Natural killer cell (primary cell): ENCODE results near the gene USH2A. TPM values are rescaled to one million over a fixed set of nuclear protein-coding genes. Genes with fewer than 3 reads are reported as not detected.

Source experiments
- ATAC-seq, 3 donors: fragments of 150-1000 bp in 2 of 3; fragments of 200-7000 bp in 1 of 3; cut with Tn5 transposase; 1 replicate in 1 of 3; 2 replicates in 2 of 3; pipeline ENCODE4 v1.10.0; 2021; ENCODE audit warnings: mild to moderate bottlenecking in 2 of 3, moderate library complexity in 2 of 3
- DNase-seq, 2 donors: peaks; one replicate each; pipeline versions ENCODE4 v3.0.0 to v3.0.0-alpha.2; 2013 to 2021; ENCODE audit warnings: mixed read lengths in 1 of 2
- H3K27ac ChIP-seq: one replicate; pipeline ENCODE4 v1.5.1; 2013; ENCODE audit warnings: mild to moderate bottlenecking, low read length
- H3K27me3 ChIP-seq: one replicate; pipeline ENCODE4 v1.6.1; 2013; ENCODE audit warnings: low read length; ENCODE audit not compliant: control insufficient read depth, insufficient read depth
- H3K36me3 ChIP-seq: one replicate; pipeline ENCODE4 v1.6.1; 2013; ENCODE audit warnings: low read length; ENCODE audit not compliant: control insufficient read depth, insufficient read depth
- H3K4me1 ChIP-seq: one replicate; pipeline ENCODE4 v1.6.1; 2013; ENCODE audit warnings: low read length; ENCODE audit not compliant: control insufficient read depth, insufficient read depth
- H3K4me3 ChIP-seq: one replicate; pipeline ENCODE4 v1.5.1; 2013; ENCODE audit warnings: low read length
- H3K9me3 ChIP-seq: one replicate; pipeline ENCODE4 v1.6.1; 2013; ENCODE audit warnings: low read length; ENCODE audit not compliant: control insufficient read depth, insufficient read depth
- H3K27ac Mint-ChIP-seq, 2 donors: one replicate each; pipeline ENCODE4 v1.8.0; 2022; ENCODE audit warnings: mild to moderate bottlenecking in 2 of 2, mixed read lengths in 2 of 2, moderate library complexity in 1 of 2
- H3K27me3 Mint-ChIP-seq, 2 donors: one replicate each; pipeline ENCODE4 v1.8.0; 2022; ENCODE audit warnings: low read depth in 2 of 2, mixed read lengths in 2 of 2
- H3K36me3 Mint-ChIP-seq: one replicate; pipeline ENCODE4 v1.8.0; 2022; ENCODE audit warnings: mixed read lengths
- H3K4me1 Mint-ChIP-seq, 2 donors: one replicate each; pipeline ENCODE4 v1.8.0; 2022; ENCODE audit warnings: mixed read lengths in 2 of 2
- H3K4me3 Mint-ChIP-seq: one replicate; pipeline ENCODE4 v1.8.0; 2022; ENCODE audit warnings: mild to moderate bottlenecking, moderate library complexity, mixed read lengths
- H3K9me3 Mint-ChIP-seq, 2 donors: one replicate each; pipeline ENCODE4 v1.8.0; 2022; ENCODE audit warnings: mixed read lengths in 2 of 2
- WGBS: methylation state at CpG from one replicate; pipeline ENCODE4 v1.1.7; 2013; ENCODE audit warnings: missing lambda C conversion rate; ENCODE audit not compliant: insufficient coverage; 5-methylcytosine and 5-hydroxymethylcytosine counted together
- intact Hi-C: fragments of 100-400 bp; cut with micrococcal nuclease; formaldehyde crosslinking; loops from one replicate; pipeline ENCODE4 v1.14.2; 2022
- total RNA-seq, 4 donors: library from RNA; stranded (reverse); fragments of 120-200 nt in 1 of 4; gene quantifications; one replicate each; pipeline versions ENCODE4 v1.2.3 to v1.2.4, GENCODE V29; 2013 to 2022
- TF ChIP-seq, protein P1 (sequence below): fragments of 200-600 bp; IDR thresholded peaks from one replicate; pipeline ENCODE4 v1.8.0; 2022; ENCODE audit warnings: antibody characterized with exemption

The USH2A gene
- total RNA-seq, 3 donors from 2014 or later (not counting 1 experiment from before 2014, with no cell fraction given), result not detected

DNA sequence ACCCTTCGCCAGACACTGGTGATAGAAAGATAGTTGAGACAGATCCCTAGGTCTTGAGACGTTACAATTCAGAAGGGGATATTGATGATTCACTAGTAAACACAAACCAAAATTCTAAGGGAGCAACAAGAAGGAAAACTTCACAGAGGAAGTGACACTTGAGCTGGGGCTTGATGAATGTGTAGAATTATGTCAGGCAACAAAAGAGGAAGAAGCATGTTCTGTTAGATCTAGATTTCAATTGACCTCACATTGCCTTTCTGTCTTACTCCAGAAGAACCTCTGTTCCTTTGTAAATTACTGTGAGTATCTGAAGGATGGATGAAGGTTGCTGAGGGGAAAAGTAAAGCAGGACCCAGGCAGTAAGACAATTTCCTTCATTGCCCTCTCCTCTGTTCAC lies 528.0 kb downstream of the USH2A start:
- Mint-ChIP-seq H3K27me3 (no peaks in the 10 kb centered on the region), H3K36me3 (no peaks in the 10 kb centered on the region), H3K4me3 (no peak overlapping the region), H3K27ac (no peak overlapping the region), H3K9me3 (peaks cover 5 to 7% of the 10 kb centered on the region in 2 donors), H3K4me1 (no peaks in the 10 kb centered on the region)
- Histone ChIP-seq H3K27me3 (no peaks in the 10 kb centered on the region), H3K9me3 (no peaks in the 10 kb centered on the region), H3K4me3 (no peak overlapping the region), H3K4me1 (no peaks in the 10 kb centered on the region), H3K36me3 (no peaks in the 10 kb centered on the region), H3K27ac (no peak overlapping the region)
- no peak for DNase-seq
- no peak for ATAC-seq
- TF ChIP-seq, protein P1, sequence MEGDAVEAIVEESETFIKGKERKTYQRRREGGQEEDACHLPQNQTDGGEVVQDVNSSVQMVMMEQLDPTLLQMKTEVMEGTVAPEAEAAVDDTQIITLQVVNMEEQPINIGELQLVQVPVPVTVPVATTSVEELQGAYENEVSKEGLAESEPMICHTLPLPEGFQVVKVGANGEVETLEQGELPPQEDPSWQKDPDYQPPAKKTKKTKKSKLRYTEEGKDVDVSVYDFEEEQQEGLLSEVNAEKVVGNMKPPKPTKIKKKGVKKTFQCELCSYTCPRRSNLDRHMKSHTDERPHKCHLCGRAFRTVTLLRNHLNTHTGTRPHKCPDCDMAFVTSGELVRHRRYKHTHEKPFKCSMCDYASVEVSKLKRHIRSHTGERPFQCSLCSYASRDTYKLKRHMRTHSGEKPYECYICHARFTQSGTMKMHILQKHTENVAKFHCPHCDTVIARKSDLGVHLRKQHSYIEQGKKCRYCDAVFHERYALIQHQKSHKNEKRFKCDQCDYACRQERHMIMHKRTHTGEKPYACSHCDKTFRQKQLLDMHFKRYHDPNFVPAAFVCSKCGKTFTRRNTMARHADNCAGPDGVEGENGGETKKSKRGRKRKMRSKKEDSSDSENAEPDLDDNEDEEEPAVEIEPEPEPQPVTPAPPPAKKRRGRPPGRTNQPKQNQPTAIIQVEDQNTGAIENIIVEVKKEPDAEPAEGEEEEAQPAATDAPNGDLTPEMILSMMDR, result no peak
- intact Hi-C loops, result no loop called here
- WGBS, result no CpG with 5 or more reads among the region's 2 CpGs

DNA sequence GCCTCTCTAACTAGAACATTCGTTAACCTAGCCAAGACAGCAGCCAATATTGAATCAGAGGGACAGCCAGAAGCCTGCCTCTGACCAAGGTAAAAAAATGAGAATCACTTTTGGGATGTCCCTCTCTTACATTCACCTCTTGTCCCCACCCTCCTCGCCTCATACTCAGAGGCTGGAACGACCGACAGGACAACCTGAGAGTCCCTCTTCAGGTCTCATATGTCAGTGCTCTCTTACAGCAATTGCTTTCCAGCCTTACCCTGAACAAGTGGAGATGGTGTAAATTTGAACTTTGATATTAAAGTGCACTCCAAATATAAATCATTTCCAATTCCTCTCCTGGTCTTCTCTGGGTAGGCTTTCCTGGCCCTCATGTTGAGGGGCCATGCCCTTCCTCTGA lies 528.6 kb downstream of the USH2A start:
- ATAC-seq (no peak), DNase-seq (no peak)
- Histone ChIP-seq H3K27ac (no peak overlapping the region), H3K4me3 (no peak overlapping the region), H3K4me1 (no peaks in the 10 kb centered on the region), H3K36me3 (no peaks in the 10 kb centered on the region), H3K9me3 (no peaks in the 10 kb centered on the region), H3K27me3 (no peaks in the 10 kb centered on the region)
- Mint-ChIP-seq H3K36me3 (no peaks in the 10 kb centered on the region), H3K27me3 (no peaks in the 10 kb centered on the region), H3K4me1 (no peaks in the 10 kb centered on the region), H3K9me3 (peaks cover 5 to 7% of the 10 kb centered on the region in 2 donors), H3K27ac (no peak overlapping the region), H3K4me3 (no peak overlapping the region)
- intact Hi-C loops, result no loop called here
- 47% methylated on average over 4 of the region's 4 CpGs for WGBS
- TF ChIP-seq, protein P1, result no peak

DNA sequence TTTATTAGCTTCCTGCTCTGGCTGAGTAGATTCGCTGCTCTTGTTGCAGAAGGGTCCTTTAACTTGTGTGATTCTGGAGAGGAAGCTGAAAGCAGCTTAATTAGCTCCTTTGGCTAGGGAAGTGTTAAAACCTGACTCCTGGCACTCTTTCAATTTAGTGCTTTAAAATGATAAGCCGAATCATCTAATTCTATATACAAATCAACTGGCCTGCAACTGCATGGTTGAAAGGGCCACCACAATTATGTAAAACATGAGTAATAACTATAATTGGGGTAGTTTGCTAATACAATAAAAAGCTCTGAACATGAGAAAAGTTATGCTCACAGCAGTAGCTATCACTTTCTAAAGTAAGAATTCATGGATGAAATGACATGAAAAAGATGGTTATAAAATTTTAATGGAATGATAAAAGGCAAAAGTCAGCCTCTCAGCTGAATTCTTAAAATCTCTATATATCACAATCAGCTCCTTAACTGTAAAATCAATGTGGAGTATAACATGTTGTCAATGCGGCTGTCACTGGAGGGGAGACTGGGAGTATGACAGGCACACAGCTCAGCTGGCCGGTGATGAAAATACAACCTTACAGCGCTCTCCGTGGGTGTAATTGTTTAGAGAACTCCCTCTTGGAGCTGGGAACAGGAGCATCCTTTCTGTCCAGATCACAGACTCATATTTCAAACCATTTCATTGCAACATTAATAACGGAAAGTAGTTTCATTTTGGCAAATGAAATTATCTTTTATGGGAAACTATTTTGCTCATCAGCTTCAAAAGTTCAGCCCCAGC lies 531.8 kb downstream of the USH2A start:
- DNase-seq, result no peak
- WGBS, result 68% methylated on average over 5 of the region's 7 CpGs

More for the DNA sequence above, 531.8 kb downstream of the USH2A start:
- H3K36me3 ChIP-seq, result no peaks in the 10 kb centered on the region
- H3K27me3 ChIP-seq, result no peaks in the 10 kb centered on the region
- Mint-ChIP-seq H3K27me3 (no peaks in the 10 kb centered on the region), H3K4me3 (no peak overlapping the region), H3K4me1 (no peaks in the 10 kb centered on the region), H3K27ac (no peak overlapping the region), H3K36me3 (no peaks in the 10 kb centered on the region), H3K9me3 (peaks cover 4 to 7% of the 10 kb centered on the region in 2 donors)
- no peak overlapping the region for H3K4me3 ChIP-seq
- H3K4me1 ChIP-seq, result no peaks in the 10 kb centered on the region
- no peaks in the 10 kb centered on the region for H3K9me3 ChIP-seq
- TF ChIP-seq, protein P1, result no peak
- no peak for ATAC-seq
- H3K27ac ChIP-seq, result no peak overlapping the region
- intact Hi-C loops, result no loop called here
